Endothelial cell of umbilical vein (primary cell): ENCODE results near the gene SLIT2. TPM values are rescaled to one million over a fixed set of nuclear protein-coding genes. Genes with fewer than 3 reads are reported as not detected.

Source experiments
- BruUV-seq: library from RNA; stranded (reverse); fragments of 400-500 nt; replicated peaks from 2 replicates; lab custom pipeline; 2021; lab: Mats Ljungman, UMichigan
- CTCF ChIA-PET: fragments of 300-600, 350-600 bp; sonication (Branson Sonifier 250); formaldehyde crosslinking; loops from one replicate; lab custom pipeline; 2021; ENCODE audit warnings: antibody characterized with exemption, inconsistent platforms; lab: Charles Lee
- POLR2A ChIA-PET: fragments of 300-600, 350-600 bp; sonication (Branson Sonifier 250); formaldehyde crosslinking; loops from one replicate; lab custom pipeline; 2021; ENCODE audit warnings: antibody characterized with exemption, inconsistent platforms; lab: Charles Lee
- DNase-seq: peaks from one replicate; pipeline ENCODE4 v3.0.0-alpha.2; 2011; ENCODE audit warnings: low read depth, low spot score
- FAIRE-seq: peaks from 2 replicates; lab custom pipeline; 2011; peaks lifted over from hg19 to GRCh38; lab: Jason Lieb, UNC
- H2AFZ ChIP-seq: 2 replicates; pipeline ENCODE4 v1.6.0; 2012; ENCODE audit warnings: low read depth, low read length, control low read depth, inconsistent platforms
- H3K27ac ChIP-seq: 2 replicates; pipeline ENCODE4 v1.5.1; 2011; ENCODE audit warnings: low read depth, mild to moderate bottlenecking, control low read depth, low read length, moderate library complexity; ENCODE audit not compliant: insufficient read depth
- H3K27me3 ChIP-seq, 2 experiments: 2 replicates each; pipeline versions ENCODE4 v1.6.0 to v1.6.1; 2011; ENCODE audit warnings: low read length in 2 of 2, mixed read lengths in 1 of 2; ENCODE audit not compliant: control insufficient read depth in 2 of 2, insufficient read depth in 2 of 2
- H3K36me3 ChIP-seq, 2 experiments: 2 replicates in 1 of 2; 3 replicates in 1 of 2; pipeline ENCODE4 v1.5.1; 2011; ENCODE audit warnings: low read length in 2 of 2, mild to moderate bottlenecking in 1 of 2, moderate library complexity in 1 of 2; ENCODE audit not compliant: control insufficient read depth in 2 of 2, insufficient read depth in 2 of 2; ENCODE audit errors: extremely low read depth in 1 of 2
- H3K4me1 ChIP-seq: 3 replicates; pipeline ENCODE4 v1.5.1; 2011; ENCODE audit warnings: mild to moderate bottlenecking, low read length; ENCODE audit not compliant: control insufficient read depth, insufficient read depth; ENCODE audit errors: extremely low read depth
- H3K4me2 ChIP-seq: 2 replicates; pipeline ENCODE4 v1.6.1; 2011; ENCODE audit warnings: low read length, control low read depth, mixed read lengths; ENCODE audit not compliant: insufficient read depth
- H3K4me3 ChIP-seq, 3 experiments: fragments of 200-600 bp in 1 of 3; sonication (generic), shearing (Covaris generic) in 1 of 3; replicated peaks in 1 of 3; 2 replicates each; pipeline ENCODE4 v1.5.1; 2011 to 2016; ENCODE audit warnings: control low read depth in 3 of 3, low read length in 3 of 3, mild to moderate bottlenecking in 2 of 3, inconsistent platforms in 1 of 3, low read depth in 1 of 3, moderate library complexity in 1 of 3; ENCODE audit not compliant: insufficient read depth in 1 of 3
- H3K79me2 ChIP-seq: 2 replicates; pipeline ENCODE4 v1.6.0; 2012; ENCODE audit warnings: low read length, inconsistent platforms; ENCODE audit not compliant: control insufficient read depth, insufficient read depth
- H3K9ac ChIP-seq: replicated peaks from 2 replicates; pipeline ENCODE3; 2011; ENCODE audit warnings: low read length, control low read depth; ENCODE audit not compliant: insufficient read depth; ENCODE audit errors: extremely low read depth
- H3K9me1 ChIP-seq: replicated peaks from 3 replicates; pipeline ENCODE4 v1.6.0; 2011; ENCODE audit warnings: mild to moderate bottlenecking, low read length; ENCODE audit not compliant: control insufficient read depth, insufficient read depth; ENCODE audit errors: extremely low read depth
- H3K9me3 ChIP-seq: replicated peaks from 2 replicates; pipeline ENCODE4 v1.5.1; 2012; ENCODE audit warnings: low read length, inconsistent platforms; ENCODE audit not compliant: control insufficient read depth, insufficient read depth
- H4K20me1 ChIP-seq: replicated peaks from 2 replicates; pipeline ENCODE3; 2011; ENCODE audit warnings: mild to moderate bottlenecking, low read length; ENCODE audit not compliant: control insufficient read depth, insufficient read depth; ENCODE audit errors: extremely low read depth
- EZH2 ChIP-seq: IDR thresholded peaks from 2 replicates; pipeline ENCODE4 v1.6.1; 2012; ENCODE audit warnings: borderline replicate concordance, low read depth, mild to moderate bottlenecking, moderate library complexity, low read length, inconsistent platforms; ENCODE audit not compliant: severe bottlenecking
- FOS ChIP-seq: IDR thresholded peaks from 2 replicates; pipeline ENCODE4 v1.6.1; 2011; ENCODE audit warnings: mild to moderate bottlenecking, low read length, moderate library complexity, borderline replicate concordance; ENCODE audit not compliant: insufficient read depth
- GATA2 ChIP-seq: IDR thresholded peaks from 2 replicates; pipeline ENCODE4 v1.7.0; 2011; ENCODE audit warnings: low read depth, mild to moderate bottlenecking, moderate library complexity, mixed read lengths, low read length; ENCODE audit not compliant: insufficient read length, insufficient read depth
- JUN ChIP-seq: IDR thresholded peaks from 2 replicates; pipeline ENCODE4 v1.6.1; 2011; ENCODE audit warnings: borderline replicate concordance, low read depth; ENCODE audit not compliant: insufficient read length, insufficient read depth
- MAX ChIP-seq: IDR thresholded peaks from 2 replicates; pipeline ENCODE4 v1.6.1; 2011; ENCODE audit not compliant: insufficient read depth, insufficient read length
- MYC ChIP-seq: IDR thresholded peaks from one replicate; pipeline ENCODE4 v1.6.1; 2011; ENCODE audit warnings: mild to moderate bottlenecking, low read depth, low read length
- POLR2A ChIP-seq: IDR thresholded peaks from 2 replicates; pipeline ENCODE4 v1.6.1; 2012; ENCODE audit warnings: low read depth, mild to moderate bottlenecking, control low read depth, low read length
- POLR2AphosphoS5 ChIP-seq: IDR thresholded peaks from 2 replicates; pipeline ENCODE4 v1.6.1; 2012; ENCODE audit warnings: low read depth, mild to moderate bottlenecking, control low read depth, low read length, moderate library complexity; ENCODE audit not compliant: insufficient read depth
- dilution Hi-C: fragments of 300-500 bp; cut with MboI; formaldehyde crosslinking; loops from one replicate; pipeline ENCODE4 v1.15.0; 2019; ENCODE audit warnings: low sequenced_read_pairs; ENCODE audit not compliant: extremely low pct_ligation_motif_present
- intact Hi-C: fragments of 100-400 bp; cut with micrococcal nuclease; formaldehyde crosslinking; loops from one replicate; pipeline ENCODE4 v1.10.0; 2022
- polyA plus RNA-seq, 4 experiments: library from polyadenylated mRNA; depleted of rRNA in 3 of 4; stranded (reverse) in 3 of 4; unstranded in 1 of 4; fragments of >200 nt; gene quantifications; 2 replicates each; pipeline versions ENCODE4 v1.2.1 to v1.2.3, GENCODE V29; 2011 to 2012; ENCODE audit warnings: missing spikeins in 1 of 4
- total RNA-seq: library from RNA; stranded (reverse); gene quantifications from 2 replicates; pipeline ENCODE4 v1.2.3, GENCODE V29; 2021
- TF ChIP-seq, protein P1 (sequence below), 2 donors: IDR thresholded peaks; 1 replicate in 1 of 2; 2 replicates in 1 of 2; pipeline ENCODE4 v1.5.1; 2011; ENCODE audit warnings: low read length in 2 of 2, mild to moderate bottlenecking in 2 of 2, moderate library complexity in 2 of 2, control low read depth in 1 of 2, inconsistent platforms in 1 of 2, low read depth in 1 of 2; ENCODE audit not compliant: insufficient read depth in 1 of 2; ENCODE audit errors: extremely low read depth in 1 of 2

The SLIT2 gene
- total and polyA plus RNA-seq, 2 donors (not counting 3 experiments of a cell fraction or from before 2014, with no cell fraction given) = 9.3 to 22.2 TPM

GRCh38 chr4:20256381-20256881 is 4.7 kb downstream of the SLIT2 start:
- peak; percentile 59 for FAIRE-seq
- dilution Hi-C loops (no loop called here), intact Hi-C loops (loop anchor here (2.0 kb wide), 1 partner anchor 32 kb away; no protein-coding TSS in a partner anchor)
- Histone ChIP-seq H4K20me1 (no peaks in the 10 kb centered on the region), H3K4me1 (peaks cover 38% of the 10 kb centered on the region), H3K4me3 (peak overlapping the region in 1 of 3 experiments; percentile 79), H3K27me3 (no peaks in the 10 kb centered on the region), H3K79me2 (peaks cover 29% of the 10 kb centered on the region), H3K9me1 (no peaks in the 10 kb centered on the region), H2AFZ (no peak overlapping the region), H3K9ac (no peak overlapping the region), H3K4me2 (peak overlapping the region; percentile 77), H3K27ac (no peak overlapping the region), H3K9me3 (no peaks in the 10 kb centered on the region), H3K36me3 (no peaks in the 10 kb centered on the region)
- ChIA-PET POLR2A (no interaction called here), CTCF (interaction anchor here (1.2 to 2.9 kb wide), 2 partner anchors 8 to 288 kb away, joined by 3 to 11 read pairs; no protein-coding TSS in a partner anchor)
- DNase-seq = peak; percentile 34
- TF ChIP-seq EZH2 (no peak), MYC (no peak), FOS (no peak), GATA2 (no peak), JUN (no peak), MAX (no peak), POLR2AphosphoS5 (no peak), POLR2A (no peak)
- TF ChIP-seq, protein P1, sequence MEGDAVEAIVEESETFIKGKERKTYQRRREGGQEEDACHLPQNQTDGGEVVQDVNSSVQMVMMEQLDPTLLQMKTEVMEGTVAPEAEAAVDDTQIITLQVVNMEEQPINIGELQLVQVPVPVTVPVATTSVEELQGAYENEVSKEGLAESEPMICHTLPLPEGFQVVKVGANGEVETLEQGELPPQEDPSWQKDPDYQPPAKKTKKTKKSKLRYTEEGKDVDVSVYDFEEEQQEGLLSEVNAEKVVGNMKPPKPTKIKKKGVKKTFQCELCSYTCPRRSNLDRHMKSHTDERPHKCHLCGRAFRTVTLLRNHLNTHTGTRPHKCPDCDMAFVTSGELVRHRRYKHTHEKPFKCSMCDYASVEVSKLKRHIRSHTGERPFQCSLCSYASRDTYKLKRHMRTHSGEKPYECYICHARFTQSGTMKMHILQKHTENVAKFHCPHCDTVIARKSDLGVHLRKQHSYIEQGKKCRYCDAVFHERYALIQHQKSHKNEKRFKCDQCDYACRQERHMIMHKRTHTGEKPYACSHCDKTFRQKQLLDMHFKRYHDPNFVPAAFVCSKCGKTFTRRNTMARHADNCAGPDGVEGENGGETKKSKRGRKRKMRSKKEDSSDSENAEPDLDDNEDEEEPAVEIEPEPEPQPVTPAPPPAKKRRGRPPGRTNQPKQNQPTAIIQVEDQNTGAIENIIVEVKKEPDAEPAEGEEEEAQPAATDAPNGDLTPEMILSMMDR (IDR thresholded peaks at IDR 0.05; ENCODE audit: extremely low read depth in 1 of 2, insufficient read depth in 1 of 2, low read depth in 1 of 2, low read length in 2 of 2) = no peak
- BruUV-seq = no TSS peak
